Stimulated activated CD8-positive, alpha-beta memory T cell treated with anti-CD3 and anti-CD28 coated beads, Interleukin-4, amount 100 ng/mL, for 48 hours (primary cell): ENCODE data around the gene RABGEF1.
"Not testable (repeated sequence)": the region's sequence is repeated elsewhere in the genome, so short reads cannot be mapped to it uniquely, and the experiment has no call there.

ENCODE experiments used
- DNase-seq: peaks from one replicate; pipeline ENCODE4 v3.0.0-alpha.2; 2020

RABGEF1 gene

GRCh38 chr7:66736892-66737291 lies 3.6 kb upstream of the RABGEF1 start:
- no peak for DNase-seq

GRCh38 chr7:66737667-66738066 lies 2.9 kb upstream of the RABGEF1 start:
- no peak for DNase-seq

- no peak for DNase-seq
Measured at GRCh38 chr7:66739477-66739876, 1.1 kb upstream of the RABGEF1 start.

- DNase-seq = no peak
Measured at GRCh38 chr7:66739953-66740301, 606 bp upstream of the RABGEF1 start.

GRCh38 chr7:66740980-66741709 lies 612 bp downstream of the RABGEF1 start:
- DNase-seq = peak; percentile 60

GRCh38 chr7:66741710-66742049 lies 1.1 kb downstream of the RABGEF1 start:
- no peak for DNase-seq

- not testable (repeated sequence) for DNase-seq
Measured at GRCh38 chr7:66742298-66742697, 1.8 kb downstream of the RABGEF1 start.

- DNase-seq = no peak
Measured at GRCh38 chr7:66743920-66744319, 3.4 kb downstream of the RABGEF1 start.

GRCh38 chr7:66747385-66747784 lies 6.9 kb downstream of the RABGEF1 start:
- DNase-seq = no peak

- DNase-seq = no peak
Measured at GRCh38 chr7:66747881-66748511, 7.5 kb downstream of the RABGEF1 start.

- no peak for DNase-seq
Measured at GRCh38 chr7:66748791-66749190, 8.3 kb downstream of the RABGEF1 start.

- no peak for DNase-seq
Measured at GRCh38 chr7:66751945-66752344, 11.4 kb downstream of the RABGEF1 start.

- DNase-seq = no peak
Measured at GRCh38 chr7:66754541-66754940, 14.0 kb downstream of the RABGEF1 start.

GRCh38 chr7:66755059-66755458 lies 14.5 kb downstream of the RABGEF1 start:
- DNase-seq = not testable (repeated sequence)

- DNase-seq = not testable (repeated sequence)
Measured at GRCh38 chr7:66756227-66756626, 15.7 kb downstream of the RABGEF1 start.

GRCh38 chr7:66756889-66757288 lies 16.4 kb downstream of the RABGEF1 start:
- no peak for DNase-seq

- DNase-seq = no peak
Measured at GRCh38 chr7:66757939-66758338, 17.4 kb downstream of the RABGEF1 start.

- peak; percentile 58 for DNase-seq
Measured at GRCh38 chr7:66758950-66759628, 18.6 kb downstream of the RABGEF1 start.

- not testable (repeated sequence) for DNase-seq
Measured at GRCh38 chr7:66763183-66763582, 22.6 kb downstream of the RABGEF1 start.

GRCh38 chr7:66763633-66764355 lies 23.3 kb downstream of the RABGEF1 start:
- not testable (repeated sequence) for DNase-seq

GRCh38 chr7:66764905-66765304 lies 24.4 kb downstream of the RABGEF1 start:
- DNase-seq = not testable (repeated sequence)

GRCh38 chr7:66765322-66766025 lies 24.9 kb downstream of the RABGEF1 start:
- not testable (repeated sequence) for DNase-seq

GRCh38 chr7:66766041-66766440 lies 25.5 kb downstream of the RABGEF1 start:
- DNase-seq = no peak
